ENCODE results near the gene CLPSL1.
"Not testable (repeated sequence)": the region's sequence is repeated elsewhere in the genome, so short reads cannot be mapped to it uniquely, and the experiment has no call there.

DNA sequence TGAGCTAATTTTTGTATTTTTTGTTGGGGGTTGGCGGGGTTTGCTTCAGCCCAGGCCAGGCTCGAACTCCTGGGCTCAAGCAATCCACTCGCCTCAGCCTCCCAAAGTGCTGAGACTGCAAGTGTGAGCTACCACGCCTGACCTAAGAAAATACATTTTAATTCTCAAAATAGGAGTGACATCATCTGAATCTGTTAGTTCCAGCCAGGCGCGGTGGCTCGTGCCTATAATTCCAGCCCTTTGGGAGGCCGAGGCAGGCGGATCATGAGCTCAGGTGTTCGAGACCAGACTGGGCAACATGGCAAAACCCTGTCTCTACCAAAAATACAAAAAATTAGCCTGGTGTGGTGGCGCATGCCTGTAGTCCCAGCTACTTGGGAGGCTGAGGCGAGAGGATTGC is 46.5 kb upstream of the CLPSL1 start:
- not testable (repeated sequence) for TF ChIP-seq TAF1 (IDR thresholded peaks at IDR 0.05; ENCODE audit: low read depth, low read length); SPI1 (IDR thresholded peaks at IDR 0.05; ENCODE audit: low read depth, low read length); POLR2AphosphoS5 (IDR thresholded peaks at IDR 0.05; ENCODE audit: low read depth, low read length); POLR2A (IDR thresholded peaks at IDR 0.05; ENCODE audit: low read depth, low read length); POU2F2 (IDR thresholded peaks at IDR 0.05; ENCODE audit: low read depth, low read length); PAX5 (IDR thresholded peaks at IDR 0.05; ENCODE audit: insufficient read depth, low read length, severe bottlenecking)
